ENCODE measurements around the gene UCN.

Gene UCN

GRCh38 chr2:27261241-27261925, 46.9 kb downstream of the UCN start:
- no peak for DNase-seq (ENCODE audit: low spot score)

DNA sequence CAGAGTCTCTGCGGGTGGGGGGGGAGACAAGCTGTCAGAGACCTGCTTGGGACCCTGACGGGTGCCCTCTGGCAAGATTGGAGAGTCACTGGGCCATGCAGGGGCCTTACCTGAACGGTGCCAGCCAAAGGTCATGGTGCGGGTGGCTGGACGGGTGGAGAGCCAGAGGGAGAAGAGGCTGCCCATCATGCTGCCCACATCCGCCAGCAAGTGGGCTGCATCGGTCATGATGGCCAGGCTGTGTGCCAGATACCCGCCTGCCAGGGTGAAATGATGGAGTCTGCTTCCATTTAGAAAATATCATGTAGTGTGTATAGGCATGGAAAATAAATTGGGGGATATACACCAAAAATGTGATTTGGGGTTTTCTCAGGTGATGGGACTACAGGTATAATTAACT, 50.2 kb downstream of the UCN start:
- DNase-seq (ENCODE audit: low spot score), result no peak

All from CD4-positive, alpha-beta T cell treated with Interleukin-15 for 4 hours (primary cell).